ENCODE results near the gene XCL2.

DNA sequence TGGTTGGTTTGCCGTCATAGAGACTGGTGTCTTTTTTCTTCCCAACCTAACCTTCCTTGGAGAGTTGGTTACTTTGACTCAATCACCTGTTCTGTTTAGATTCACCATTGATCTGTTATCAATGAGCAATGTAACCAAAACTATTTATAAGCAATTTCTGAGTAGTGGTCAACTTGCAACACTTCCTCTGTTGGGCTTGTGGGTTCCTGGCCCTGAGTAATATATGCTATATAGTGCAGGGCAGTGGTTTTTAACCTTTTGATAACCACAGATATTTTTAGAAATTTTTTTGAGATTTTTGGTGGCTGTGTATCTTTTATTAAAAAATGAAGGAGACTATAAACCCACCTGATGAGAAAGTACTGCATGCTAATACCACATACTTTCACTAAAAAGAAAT lies 23.2 kb upstream of the XCL2 start:
- TF ChIP-seq POLR2A (IDR thresholded peaks at IDR 0.05; ENCODE audit: low read length) (no peak), GATA1 (IDR thresholded peaks at IDR 0.05; ENCODE audit: low read depth, low read length) (no peak)
